ENCODE data around the gene DOK4. TPM values are rescaled to one million over a fixed set of nuclear protein-coding genes. Genes with fewer than 3 reads are reported as not detected.

Gene DOK4
- total and polyA plus RNA-seq, 2 of the 8 experiments (the other 6 are each of a cell fraction or from before 2014, with no cell fraction given), result 24.0 to 28.9 TPM

DNA sequence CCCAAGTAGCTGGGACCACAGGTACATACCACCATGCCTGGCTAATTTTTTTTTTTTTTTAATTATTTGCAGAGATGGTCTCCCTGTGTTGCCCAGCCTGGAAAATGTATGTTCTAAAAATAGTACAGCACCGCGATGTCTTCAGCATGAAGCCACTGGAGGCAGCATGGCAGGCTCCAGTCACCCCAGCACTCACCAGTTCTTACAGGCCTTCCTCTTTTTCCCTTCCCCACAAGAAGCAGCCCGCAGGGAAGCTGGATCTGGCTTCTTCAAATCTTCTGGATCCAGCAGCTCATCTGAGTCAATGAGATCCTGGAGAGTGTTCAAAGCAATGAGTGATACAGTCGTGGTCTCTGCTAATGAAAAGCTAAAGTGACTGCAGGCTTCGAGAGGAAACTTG is 55.3 kb downstream of the DOK4 start:
- Histone ChIP-seq H3K4ac (replicated peaks; ENCODE audit: insufficient read length, low read depth, low read length) (no peak overlapping the region), H3K23me2 (ENCODE audit: low read depth, low read length) (no peaks in the 10 kb centered on the region), H4K91ac (replicated peaks; ENCODE audit: insufficient read length, low read length) (no peak overlapping the region), H2AFZ (ENCODE audit: low read length) (no peak overlapping the region), H3K27me3 (replicated peaks in 1 of 4; ENCODE audit: control insufficient read depth in 3 of 4, extremely low read depth in 1 of 4, insufficient read depth in 3 of 4, low read length in 3 of 4) (no peaks in the 10 kb centered on the region), H3K14ac (ENCODE audit: insufficient read length) (no peak overlapping the region), H2BK5ac (ENCODE audit: low read depth, low read length) (no peak overlapping the region), H3K23ac (ENCODE audit: insufficient read length) (no peak overlapping the region), H3K9me3 (ENCODE audit: insufficient read depth in 2 of 2, low read depth in 1 of 2, low read length in 1 of 2) (no peaks in the 10 kb centered on the region), H2BK15ac (ENCODE audit: low read length) (no peak overlapping the region), H2BK20ac (ENCODE audit: low read length) (no peak overlapping the region), H3K4me1 (replicated peaks in 1 of 4; ENCODE audit: control insufficient read depth in 3 of 4, insufficient read depth in 4 of 4, low read length in 3 of 4) (no peaks in the 10 kb centered on the region), H3K36me3 (ENCODE audit: control insufficient read depth in 2 of 4, insufficient read depth in 4 of 4, low read length in 3 of 4) (peaks cover 20 to 66% (median 57%) of the 10 kb centered on the region in 4 experiments; a peak in 7 of 8 replicates), H3K27ac (ENCODE audit: low read depth, low read length) (no peak overlapping the region), H2BK12ac (ENCODE audit: low read depth, low read length) (no peak overlapping the region), H3K4me2 (ENCODE audit: insufficient read depth in 1 of 2, low read depth in 2 of 2, low read length in 2 of 2) (no peak overlapping the region), H3K56ac (replicated peaks; ENCODE audit: insufficient read length, low read depth, low read length) (no peak overlapping the region), H3K79me2 (ENCODE audit: control insufficient read depth in 1 of 2, insufficient read depth in 2 of 2, low read length in 2 of 2) (no peaks in the 10 kb centered on the region), H3K18ac (ENCODE audit: extremely low read depth, low read length) (no peak overlapping the region), H3K79me1 (ENCODE audit: low read depth, low read length) (no peaks in the 10 kb centered on the region), H4K8ac (ENCODE audit: extremely low read depth, insufficient read depth, low read length) (no peak overlapping the region), H3K4me3 (ENCODE audit: extremely low read depth in 1 of 4, insufficient read depth in 2 of 4, low read depth in 3 of 4, low read length in 4 of 4) (no peak overlapping the region), H3K9ac (replicated peaks in 1 of 4; ENCODE audit: extremely low read depth in 1 of 4, low read depth in 3 of 4, low read length in 3 of 4) (no peak overlapping the region), H2BK120ac (replicated peaks; ENCODE audit: low read depth, low read length) (no peak overlapping the region), H4K20me1 (replicated peaks in 1 of 2; ENCODE audit: control insufficient read depth in 1 of 2, insufficient read depth in 2 of 2, low read length in 2 of 2) (no peaks in the 10 kb centered on the region), H2AK5ac (ENCODE audit: low read depth, low read length) (no peak overlapping the region), H4K5ac (ENCODE audit: insufficient read length, low read depth, low read length) (no peak overlapping the region)
- DNase-seq (ENCODE audit: low read depth in 1 of 2, low spot score in 2 of 2) (no peak), FAIRE-seq (no peak)
- WGBS, 2 experiments (ENCODE audit: extremely low coverage in 1 of 2, insufficient coverage in 1 of 2, insufficient read length in 1 of 2, insufficient replicate concordance in 2 of 2, low coverage in 1 of 2, low lambda C conversion rate in 2 of 2, missing lambda C conversion rate in 1 of 2), result 84% methylated on average over 5 of the region's 5 CpGs; no CpG with 5 or more reads in 1 of the 2 experiments
- CTCF ChIA-PET (ENCODE audit: partially characterized antibody), result interaction anchor here (0.6 to 4.4 kb wide), 6 partner anchors 8 to 136 kb away, joined by 3 to 34 read pairs (median 3); no protein-coding TSS in a partner anchor
- POLR2A ChIA-PET (ENCODE audit: partially characterized antibody), result interaction anchor here (0.6 kb wide), 1 partner anchor 233 kb away, joined by 3 read pairs; no protein-coding TSS in a partner anchor
- TF ChIP-seq BRCA1 (IDR thresholded peaks at IDR 0.05; ENCODE audit: low read depth, low read length), result no peak
- TF ChIP-seq TEAD4 (IDR thresholded peaks at IDR 0.05; ENCODE audit: low read depth, low read length), result no peak

Measured in H1 (cell line).